Lung (tissue), 12 donors: ENCODE data around the gene POU6F2. TPM values are rescaled to one million over a fixed set of nuclear protein-coding genes. Genes with fewer than 3 reads are reported as not detected.
A peak's percentile ranks its signal among the peaks of the same experiment; 100 is the strongest.

Experiments used
- ATAC-seq: fragments of 200-7000 bp; cut with Tn5 transposase; one replicate; pipeline ENCODE4 v1.9.1; 2020; ENCODE audit warnings: moderate number of reproducible peaks; ENCODE audit not compliant: insufficient read depth, low FRiP score
- DNase-seq, 3 donors: peaks; one replicate each; pipeline ENCODE4 v3.0.0-alpha.2; 2013 to 2017
- H3K27ac ChIP-seq, 2 donors: one replicate each; pipeline ENCODE4 v1.5.1; 2013; ENCODE audit warnings: mild to moderate bottlenecking in 2 of 2, moderate library complexity in 2 of 2, control low read depth in 1 of 2, inconsistent platforms in 1 of 2, low read depth in 1 of 2, low read length in 1 of 2
- H3K27me3 ChIP-seq, 3 donors: one replicate each; pipeline ENCODE4 v1.5.1; 2013; ENCODE audit warnings: low read length in 2 of 3; ENCODE audit not compliant: control insufficient read depth in 3 of 3, insufficient read depth in 3 of 3
- H3K36me3 ChIP-seq, 4 donors: one replicate each; pipeline ENCODE4 v1.5.1; 2013; ENCODE audit warnings: low read length in 4 of 4, mild to moderate bottlenecking in 1 of 4, moderate library complexity in 1 of 4; ENCODE audit not compliant: control insufficient read depth in 4 of 4, insufficient read depth in 4 of 4
- H3K4me1 ChIP-seq, 5 donors: one replicate each; pipeline ENCODE4 v1.5.1; 2013; ENCODE audit warnings: low read length in 5 of 5, mild to moderate bottlenecking in 2 of 5, moderate library complexity in 1 of 5; ENCODE audit not compliant: control insufficient read depth in 5 of 5, insufficient read depth in 5 of 5
- H3K4me3 ChIP-seq: one replicate; pipeline ENCODE4 v1.5.1; 2013; ENCODE audit warnings: mild to moderate bottlenecking, control low read depth, moderate library complexity
- H3K9ac ChIP-seq, 2 donors: one replicate each; pipeline ENCODE4 v1.5.1; 2013; ENCODE audit warnings: low read length in 2 of 2, control low read depth in 1 of 2; ENCODE audit not compliant: insufficient read depth in 1 of 2
- H3K9me3 ChIP-seq, 4 donors: one replicate each; pipeline ENCODE4 v1.5.1; 2013; ENCODE audit warnings: low read length in 3 of 4, mild to moderate bottlenecking in 1 of 4, moderate library complexity in 1 of 4; ENCODE audit not compliant: control insufficient read depth in 4 of 4, insufficient read depth in 3 of 4
- WGBS, 2 donors: extraction: QIAGEN DNeasy Blood & Tissue Kit; methylation state at CpG; one replicate each; pipeline ENCODE4 v1.1.7; 2013; 5-methylcytosine and 5-hydroxymethylcytosine counted together
- polyA plus RNA-seq, 2 donors: library from polyadenylated mRNA; stranded (reverse); fragments of 200-250 nt; gene quantifications; one replicate each; pipeline ENCODE4 v1.2.1, GENCODE V29; 2013
- total RNA-seq, 2 donors: library from RNA; depleted of rRNA in 1 of 2; stranded (reverse); fragments of >200 nt in 1 of 2; gene quantifications; one replicate each; pipeline ENCODE4 v1.2.1, GENCODE V29; 2014 to 2021
- TF ChIP-seq, protein P1 (sequence below): IDR thresholded peaks from 2 replicates; pipeline ENCODE4 v1.5.1; 2012; ENCODE audit warnings: mild to moderate bottlenecking; ENCODE audit errors: control extremely low read depth, extremely low read depth
- donor health status: control.
- donor health status: control.
- donor health status: Bipolar disorder and iron deficiency.
- donor health status: healthy.
- donor health status: DM: yes; HTN: yes; CAD: no.

The POU6F2 gene
- total and polyA plus RNA-seq, 4 donors, result 0.08 to 0.18 TPM; not detected in 2

GRCh38 chr7:38932509-38933168, 45.1 kb upstream of the POU6F2 start:
- ATAC-seq (peak; percentile 39), DNase-seq (peak; percentile 74 to 79 (median 75))
- Histone ChIP-seq H3K4me3 (no peak overlapping the region), H3K36me3 (no peaks in the 10 kb centered on the region), H3K27ac (no peak overlapping the region), H3K27me3 (no peaks in the 10 kb centered on the region), H3K9me3 (no peaks in the 10 kb centered on the region), H3K4me1 (peaks cover 0 to 4% (median 0%) of the 10 kb centered on the region in 5 donors), H3K9ac (no peak overlapping the region)
- TF ChIP-seq, protein P1, sequence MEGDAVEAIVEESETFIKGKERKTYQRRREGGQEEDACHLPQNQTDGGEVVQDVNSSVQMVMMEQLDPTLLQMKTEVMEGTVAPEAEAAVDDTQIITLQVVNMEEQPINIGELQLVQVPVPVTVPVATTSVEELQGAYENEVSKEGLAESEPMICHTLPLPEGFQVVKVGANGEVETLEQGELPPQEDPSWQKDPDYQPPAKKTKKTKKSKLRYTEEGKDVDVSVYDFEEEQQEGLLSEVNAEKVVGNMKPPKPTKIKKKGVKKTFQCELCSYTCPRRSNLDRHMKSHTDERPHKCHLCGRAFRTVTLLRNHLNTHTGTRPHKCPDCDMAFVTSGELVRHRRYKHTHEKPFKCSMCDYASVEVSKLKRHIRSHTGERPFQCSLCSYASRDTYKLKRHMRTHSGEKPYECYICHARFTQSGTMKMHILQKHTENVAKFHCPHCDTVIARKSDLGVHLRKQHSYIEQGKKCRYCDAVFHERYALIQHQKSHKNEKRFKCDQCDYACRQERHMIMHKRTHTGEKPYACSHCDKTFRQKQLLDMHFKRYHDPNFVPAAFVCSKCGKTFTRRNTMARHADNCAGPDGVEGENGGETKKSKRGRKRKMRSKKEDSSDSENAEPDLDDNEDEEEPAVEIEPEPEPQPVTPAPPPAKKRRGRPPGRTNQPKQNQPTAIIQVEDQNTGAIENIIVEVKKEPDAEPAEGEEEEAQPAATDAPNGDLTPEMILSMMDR, result peak; percentile 54
- WGBS, 2 donors, result 32 to 35% methylated on average over 6 of the region's 6 CpGs

DNA sequence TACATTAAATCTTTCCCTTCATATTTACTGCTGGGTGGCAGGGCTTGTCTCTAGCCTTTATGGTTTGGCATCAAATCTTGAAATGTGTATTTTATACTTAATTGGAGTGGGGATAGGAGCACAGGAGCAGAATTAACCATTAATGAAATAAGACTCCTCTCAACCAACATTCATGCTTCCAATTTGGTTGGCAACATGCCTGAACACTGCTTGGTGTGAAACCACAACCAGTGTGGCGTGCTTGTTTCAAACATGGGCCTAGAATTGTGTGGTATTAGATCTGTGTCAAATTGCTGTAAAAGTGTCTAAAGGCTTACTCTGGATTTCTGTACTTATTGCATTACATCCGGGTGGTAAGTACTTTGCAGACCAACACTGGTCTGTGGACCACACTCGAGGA, 43.7 kb upstream of the POU6F2 start:
- no peak for ATAC-seq
- Histone ChIP-seq H3K4me3 (no peak overlapping the region), H3K4me1 (peaks cover 0 to 4% (median 0%) of the 10 kb centered on the region in 5 donors), H3K36me3 (no peaks in the 10 kb centered on the region), H3K27ac (no peak overlapping the region), H3K9me3 (no peaks in the 10 kb centered on the region), H3K27me3 (no peaks in the 10 kb centered on the region), H3K9ac (no peak overlapping the region)
- TF ChIP-seq, protein P1, result no peak
- DNase-seq, result no peak
- 77 to 93% methylated on average over 3 of the region's 3 CpGs for WGBS, 2 donors

- ATAC-seq, result no peak
Observed at GRCh38 chr7:38934536-38934935, 43.2 kb upstream of the POU6F2 start.

More at GRCh38 chr7:38934536-38934935, 43.2 kb upstream of the POU6F2 start:
- Histone ChIP-seq H3K27me3 (no peaks in the 10 kb centered on the region), H3K4me3 (no peak overlapping the region), H3K36me3 (no peaks in the 10 kb centered on the region), H3K27ac (no peak overlapping the region), H3K9ac (no peak overlapping the region), H3K4me1 (peaks cover 0 to 4% (median 0%) of the 10 kb centered on the region in 5 donors), H3K9me3 (no peaks in the 10 kb centered on the region)
- DNase-seq, result no peak
- 96% methylated on average over 10 of the region's 10 CpGs for WGBS, 2 donors
- TF ChIP-seq, protein P1, result no peak
